PFSK-1 (cell line): ENCODE measurements around the gene MAOA.

Source experiments
- POLR2AphosphoS5 ChIP-seq: IDR thresholded peaks from 2 replicates; pipeline ENCODE4 v1.6.1; 2012; ENCODE audit warnings: low read depth, mild to moderate bottlenecking, control low read depth, low read length, moderate library complexity
- REST ChIP-seq, 2 experiments: IDR thresholded peaks; 2 replicates each; pipeline versions ENCODE4 v1.6.1 to v1.8.0; 2011 to 2012; ENCODE audit warnings: low read depth in 2 of 2, low read length in 2 of 2, control low read depth in 1 of 2, inconsistent platforms in 1 of 2, mild to moderate bottlenecking in 1 of 2, moderate library complexity in 1 of 2; ENCODE audit not compliant: insufficient read depth in 1 of 2
- SIN3A ChIP-seq: IDR thresholded peaks from 2 replicates; pipeline ENCODE4 v1.6.1; 2012; ENCODE audit warnings: mild to moderate bottlenecking, low read length, moderate library complexity, borderline replicate concordance; ENCODE audit not compliant: insufficient read depth
- TAF1 ChIP-seq: IDR thresholded peaks from 2 replicates; pipeline ENCODE4 v1.6.1; 2012; ENCODE audit warnings: low read length, control low read depth, borderline replicate concordance; ENCODE audit not compliant: insufficient read depth

- TF ChIP-seq POLR2AphosphoS5 (no peak), REST (IDR thresholded peaks at IDR 0.05; ENCODE audit: insufficient read depth in 1 of 2, low read depth in 2 of 2, low read length in 2 of 2) (no peak), TAF1 (no peak), SIN3A (no peak)
These were observed 71.9 kb downstream of the MAOA start for GRCh38 chrX:43728002-43728401.
